GM12891 (cell line): ENCODE results near the gene BCL11A.

Experiments used
- POLR2A ChIP-seq: IDR thresholded peaks from 2 replicates; pipeline ENCODE4 v1.6.1; 2011; ENCODE audit warnings: low read depth, low read length, control low read depth
- POLR2AphosphoS5 ChIP-seq: IDR thresholded peaks from 2 replicates; pipeline ENCODE4 v1.6.1; 2011; ENCODE audit warnings: low read depth, low read length, control low read depth
- TAF1 ChIP-seq: IDR thresholded peaks from 2 replicates; pipeline ENCODE4 v1.6.1; 2011; ENCODE audit warnings: low read depth, low read length, control low read depth

GRCh38 chr2:60517446-60517845 is 36.0 kb downstream of the BCL11A start:
- TF ChIP-seq POLR2A (no peak), TAF1 (no peak), POLR2AphosphoS5 (no peak)
